Heart left ventricle (tissue), 16 donors: Measurements from ENCODE around the gene SGPP2. TPM values are rescaled to one million over a fixed set of nuclear protein-coding genes. Genes with fewer than 3 reads are reported as not detected.

Experiments
- ATAC-seq, 4 donors: fragments of 200-7000 bp; cut with Tn5 transposase; one replicate each; pipeline ENCODE4 v1.9.1; 2020 to 2022; ENCODE audit warnings: moderate library complexity in 4 of 4, mild to moderate bottlenecking in 3 of 4, moderate number of reproducible peaks in 1 of 4
- DNase-seq, 5 donors: peaks; one replicate each; pipeline ENCODE4 v3.0.0-alpha.2; 2020
- H3K27ac ChIP-seq, 12 donors: fragments of 200-600 bp; sonication (generic) in 4 of 12; one replicate each; pipeline versions ENCODE4 v1.5.0 to v1.8.0; 2016 to 2022; ENCODE audit warnings: mild to moderate bottlenecking in 2 of 12
- H3K27me3 ChIP-seq, 9 donors: fragments of 200-600 bp; sonication (generic) in 2 of 9; one replicate each; pipeline versions ENCODE4 v1.5.1 to v1.8.0; 2016 to 2022; ENCODE audit warnings: mild to moderate bottlenecking in 3 of 9
- H3K36me3 ChIP-seq, 9 donors: fragments of 200-600 bp; sonication (generic) in 2 of 9; one replicate each; pipeline versions ENCODE4 v1.5.0 to v1.8.0; 2018 to 2022; ENCODE audit warnings: mild to moderate bottlenecking in 2 of 9
- H3K4me1 ChIP-seq, 12 donors: fragments of 200-600 bp; sonication (generic) in 4 of 12; one replicate each; pipeline versions ENCODE4 v1.5.0 to v1.8.0; 2016 to 2022; ENCODE audit warnings: mild to moderate bottlenecking in 3 of 12
- H3K4me3 ChIP-seq, 12 donors: fragments of 200-600 bp; sonication (generic) in 4 of 12; one replicate each; pipeline versions ENCODE4 v1.5.0 to v1.8.0; 2017 to 2022; ENCODE audit warnings: mild to moderate bottlenecking in 9 of 12, moderate library complexity in 4 of 12
- H3K9me3 ChIP-seq, 12 donors: fragments of 200-600 bp; sonication (generic) in 4 of 12; one replicate each; pipeline versions ENCODE4 v1.5.0 to v1.8.0; 2016 to 2022; ENCODE audit warnings: mild to moderate bottlenecking in 1 of 12
- CTCF ChIP-seq, 12 donors: fragments of 200-600 bp; sonication (generic) in 4 of 12; IDR thresholded peaks; one replicate each; pipeline versions ENCODE4 v1.5.0 to v1.8.0; 2018 to 2022; ENCODE audit warnings: antibody characterized with exemption in 12 of 12, mild to moderate bottlenecking in 5 of 12
- POLR2A ChIP-seq, 2 donors: fragments of 450-650 bp; IDR thresholded peaks; one replicate each; pipeline ENCODE4 v1.6.1; 2017; ENCODE audit warnings: antibody characterized with exemption in 2 of 2, mild to moderate bottlenecking in 2 of 2, moderate library complexity in 2 of 2
- WGBS, 4 donors: extraction: QIAGEN DNeasy Blood & Tissue Kit in 2 of 4; methylation state at CpG; one replicate each; pipeline versions ENCODE4 v1.1.5 to v1.1.7; 2013 to 2018; 5-methylcytosine and 5-hydroxymethylcytosine counted together
- intact Hi-C, 10 donors: fragments of 100-400 bp; cut with DNase I; formaldehyde crosslinking; loops; one replicate each; pipeline versions ENCODE4 v1.11.1 to v1.14.2; 2022
- polyA plus RNA-seq, 2 donors: library from polyadenylated mRNA; stranded (reverse); fragments of 200-250 nt; gene quantifications; one replicate each; pipeline ENCODE4 v1.2.3, GENCODE V29; 2013
- total RNA-seq, 9 donors: library from RNA; depleted of rRNA in 2 of 9; stranded (reverse); fragments of >200 nt in 2 of 9; fragmentation: NEBNext Ultra II Directional in 3 of 9; extraction: Animal tissue kit (Norgen Biotek cat#: 25700) in 3 of 9; gene quantifications; one replicate each; pipeline versions ENCODE4 v1.1.0 to v1.2.4, GENCODE V29; 2016 to 2023
- donor health status: ischemic (EF 13 %, LVEDD 7.1; RV severe dilation, severe dysfunction).
- donor health status: healthy with polysubstance abuse.
- donor health status: DM: no; HTN: yes; CAD: no.
- donor health status: DM: no; HTN: no; CAD: no.
- donor health status: ischemic (EF 25% LVEDD 6.9; RV normal size, moderate dysfunction).
- donor health status: ischemic (EF 25% LVEDD 5.7; RV mildly dilated, moderate dysfunction).
- donor health status: healthy.
- donor health status: DM: yes; HTN: yes; CAD: no.
- donor health status: ischemic (EF 35%, LVEDD 5.7; RV mildly dilated, moderate dysfunction).
- donor health status: nonischemic (EF 11% LVEDD 7.7; RV severe dilation, severe dysfunction).
- donor health status: DM: yes; HTN: yes; CAD: no.
- donor health status: PGD.
- donor health status: ischemic (EF 29% LVEDD 5.4; RV normal size, mild dysfunction).
- donor health status: nonischemic (EF 23%, LVEDD 6.1; RV moderate dilation, normal function).

SGPP2 gene
- total and polyA plus RNA-seq, 11 donors = 1.6 to 25.8 (median 12.4) TPM

DNA sequence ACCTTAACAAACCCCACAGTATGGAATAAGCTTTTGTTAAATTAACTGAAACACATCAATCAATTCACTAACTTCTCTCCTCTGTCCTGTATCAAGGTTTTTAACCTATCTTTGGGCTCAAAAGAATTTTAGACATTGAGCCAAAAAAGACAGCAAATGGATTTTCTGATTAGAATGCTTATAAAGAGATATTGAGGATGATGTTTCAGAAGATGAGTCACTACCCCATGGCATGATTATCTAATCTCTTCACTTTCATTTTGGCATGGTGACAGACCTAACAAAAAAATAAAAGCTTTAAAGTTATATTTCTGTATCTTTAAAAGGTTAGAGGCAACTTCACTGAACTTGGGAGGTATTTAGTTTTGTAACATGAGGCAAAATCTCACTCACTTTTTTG lies 55.5 kb downstream of the SGPP2 start:
- intact Hi-C loops = no loop called here
- DNase-seq (no peak), ATAC-seq (no peak)
- H3K4me3 ChIP-seq = no peak overlapping the region
- TF ChIP-seq CTCF (IDR thresholded peaks at IDR 0.05) = no peak
- no peak for TF ChIP-seq POLR2A (IDR thresholded peaks at IDR 0.05)
- no peaks in the 10 kb centered on the region for H3K36me3 ChIP-seq
- H3K27ac ChIP-seq = no peak overlapping the region
- peaks cover 0 to 12% (median 0%) of the 10 kb centered on the region in 12 donors for H3K4me1 ChIP-seq
- peaks cover 0 to 6% (median 0%) of the 10 kb centered on the region in 9 donors for H3K27me3 ChIP-seq
- H3K9me3 ChIP-seq = no peaks in the 10 kb centered on the region

DNA sequence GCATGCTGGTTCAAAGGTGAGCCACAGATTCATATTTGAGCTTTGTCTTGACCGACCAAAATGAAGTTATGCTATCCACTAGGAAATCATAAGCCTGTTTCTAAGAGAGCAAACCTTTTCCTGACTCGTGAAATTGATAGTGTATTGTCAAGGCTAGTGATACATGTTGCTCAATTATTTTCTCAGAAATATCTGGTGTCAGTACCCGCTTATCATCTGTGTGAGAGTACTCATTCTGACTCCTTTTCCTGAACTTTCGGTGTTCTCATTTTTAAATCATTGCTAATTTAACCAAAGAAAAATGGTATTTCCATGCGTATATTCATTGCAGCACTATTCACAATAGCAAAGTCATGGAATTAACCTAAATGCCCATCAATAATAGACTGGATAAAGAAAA lies 56.2 kb downstream of the SGPP2 start:
- DNase-seq (no peak), ATAC-seq (no peak)
- intact Hi-C loops = no loop called here
- H3K4me3 ChIP-seq = no peak overlapping the region
- WGBS, 4 donors = 85 to 88% (median 87%) methylated on average over 5 of the region's 5 CpGs
- H3K4me1 ChIP-seq = peaks cover 0 to 18% (median 1%) of the 10 kb centered on the region in 12 donors
- TF ChIP-seq CTCF (IDR thresholded peaks at IDR 0.05) (no peak), POLR2A (IDR thresholded peaks at IDR 0.05) (no peak)
- H3K36me3 ChIP-seq = no peaks in the 10 kb centered on the region
- H3K9me3 ChIP-seq = no peaks in the 10 kb centered on the region
- no peak overlapping the region for H3K27ac ChIP-seq
- H3K27me3 ChIP-seq = peaks cover 0 to 6% (median 0%) of the 10 kb centered on the region in 9 donors

DNA sequence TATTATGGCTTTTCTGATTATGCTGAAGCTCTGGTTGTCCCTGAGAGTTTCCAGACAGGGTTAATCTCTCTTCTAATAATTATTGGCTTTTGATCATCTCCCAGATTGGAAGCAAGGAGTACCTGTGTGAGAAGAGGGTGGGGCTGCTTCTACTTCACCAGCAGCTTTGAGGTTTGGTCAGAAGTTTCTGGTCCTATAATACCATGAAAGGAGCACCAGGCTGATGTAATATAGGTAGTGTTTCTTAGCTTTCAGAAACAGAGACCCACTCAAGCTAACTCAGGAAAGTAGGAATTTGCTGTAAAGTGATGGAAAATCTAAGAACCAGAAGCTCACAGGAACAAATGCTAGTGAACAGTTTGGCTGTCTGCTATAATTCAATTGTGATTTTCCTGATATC lies 57.6 kb downstream of the SGPP2 start:
- ATAC-seq (no peak), DNase-seq (no peak)
- TF ChIP-seq CTCF (IDR thresholded peaks at IDR 0.05) = no peak
- no peak for TF ChIP-seq POLR2A (IDR thresholded peaks at IDR 0.05)
- no peaks in the 10 kb centered on the region for H3K9me3 ChIP-seq
- peaks cover 0 to 6% (median 0%) of the 10 kb centered on the region in 9 donors for H3K27me3 ChIP-seq
- intact Hi-C loops = no loop called here
- no peaks in the 10 kb centered on the region for H3K36me3 ChIP-seq
- no peak overlapping the region for H3K27ac ChIP-seq
- no peak overlapping the region for H3K4me3 ChIP-seq
- H3K4me1 ChIP-seq = peaks cover 0 to 27% (median 5%) of the 10 kb centered on the region in 12 donors

GRCh38 chr2:222483513-222484039 lies 59.2 kb downstream of the SGPP2 start:
- H3K9me3 ChIP-seq = no peaks in the 10 kb centered on the region
- no peak for TF ChIP-seq CTCF (IDR thresholded peaks at IDR 0.05)
- no peak for TF ChIP-seq POLR2A (IDR thresholded peaks at IDR 0.05)
- H3K4me1 ChIP-seq = peaks cover 0 to 27% (median 5%) of the 10 kb centered on the region in 12 donors
- intact Hi-C loops = no loop called here
- H3K27ac ChIP-seq = no peak overlapping the region
- 50 to 62% (median 60%) methylated on average over 3 of the region's 3 CpGs for WGBS, 4 donors
- peaks cover 0 to 6% (median 0%) of the 10 kb centered on the region in 9 donors for H3K27me3 ChIP-seq
- no peak overlapping the region for H3K4me3 ChIP-seq
- peak in 1 of 5 donors; percentile 31 for DNase-seq
- ATAC-seq = no peak
- H3K36me3 ChIP-seq = no peaks in the 10 kb centered on the region
